ENCODE measurements around the gene PRRG2. TPM values are rescaled to one million over a fixed set of nuclear protein-coding genes. Genes with fewer than 3 reads are reported as not detected.

Gene PRRG2
- total RNA-seq, 1 experiment from 2014 or later: 3.3 TPM

GRCh38 chr19:49583239-49583638 is 2.1 kb downstream of the PRRG2 start:
- no peak for TF ChIP-seq CTCF (conservative IDR thresholded peaks at IDR 0.05)
- no peaks in the 10 kb centered on the region for H3K4me1 ChIP-seq (ENCODE audit: insufficient read depth, low read length)
- no peak overlapping the region for H2BK12ac ChIP-seq (ENCODE audit: insufficient read length, low read depth, low read length)
- DNase-seq: no peak
- no peak overlapping the region for H3K56ac ChIP-seq (ENCODE audit: insufficient read length, low read depth, low read length)
- no peak overlapping the region for H3K9ac ChIP-seq (ENCODE audit: extremely low read depth, insufficient read length, low read length)
- H3K9me3 ChIP-seq (ENCODE audit: control insufficient read depth, low read depth, low read length): no peaks in the 10 kb centered on the region
- H3K36me3 Mint-ChIP-seq (ENCODE audit: insufficient read depth in 1 of 3, low read depth in 3 of 3): no peaks in the 10 kb centered on the region
- H3K4me1 Mint-ChIP-seq: peaks cover 19 to 34% of the 10 kb centered on the region in 2 experiments
- H2BK5ac ChIP-seq (ENCODE audit: insufficient read length, low read length): no peak overlapping the region
- H2AK5ac ChIP-seq (ENCODE audit: insufficient read length, low read length): no peak overlapping the region
- H3K27me3 Mint-ChIP-seq (ENCODE audit: low read depth): no peaks in the 10 kb centered on the region
- H2BK120ac ChIP-seq (ENCODE audit: low read depth, low read length, poor library complexity, severe bottlenecking): no peak overlapping the region
- no peaks in the 10 kb centered on the region for H3K27me3 ChIP-seq (ENCODE audit: insufficient read depth, low read length)
- H3K23me2 ChIP-seq (ENCODE audit: insufficient read length, low read depth, low read length, poor library complexity, severe bottlenecking): peaks cover 10% of the 10 kb centered on the region
- no peak overlapping the region for H3K27ac ChIP-seq (ENCODE audit: insufficient read length, low read depth, low read length)
- no peak overlapping the region for H2BK15ac ChIP-seq (ENCODE audit: low read depth, low read length)
- H3K4ac ChIP-seq (ENCODE audit: low read depth, low read length): no peak overlapping the region
- H2AFZ ChIP-seq (ENCODE audit: low read length): no peak overlapping the region
- H4K5ac ChIP-seq (ENCODE audit: insufficient read length, low read depth, low read length): no peak overlapping the region
- no peak overlapping the region for H4K8ac ChIP-seq (replicated peaks; ENCODE audit: insufficient read length, low read depth, low read length)
- H4K91ac ChIP-seq (ENCODE audit: insufficient read length, low read depth, low read length): no peak overlapping the region
- H3K14ac ChIP-seq (ENCODE audit: insufficient read depth, low read length): no peak overlapping the region
- no peaks in the 10 kb centered on the region for H4K20me1 ChIP-seq (ENCODE audit: control insufficient read depth, insufficient read depth, insufficient read length)
- peak overlapping the region in 2 of 3 experiments; percentile 49 to 79; a peak in 1 of 7 replicates for H3K27ac Mint-ChIP-seq
- no peak overlapping the region for H3K18ac ChIP-seq (ENCODE audit: insufficient read length, low read depth, low read length)
- peaks cover 7% of the 10 kb centered on the region; the same call in 1 of the 2 replicates for H3K79me2 ChIP-seq (ENCODE audit: insufficient read depth, low read length)
- H3K9me3 Mint-ChIP-seq: no peaks in the 10 kb centered on the region; a peak in 1 of 5 replicates
- no peak overlapping the region for H2BK20ac ChIP-seq (ENCODE audit: low read depth, low read length, poor library complexity, severe bottlenecking)
- H3T11ph ChIP-seq (ENCODE audit: low read length): no peak overlapping the region
- H3K4me3 Mint-ChIP-seq: no peak overlapping the region
- H3K4me2 ChIP-seq (ENCODE audit: insufficient read depth, insufficient read length, low read length): no peak overlapping the region
- no peaks in the 10 kb centered on the region for H3K79me1 ChIP-seq (ENCODE audit: insufficient read depth, low read depth, low read length, poor library complexity, severe bottlenecking)
- WGBS (ENCODE audit: extremely low coverage, insufficient read length, low lambda C conversion rate): no CpG with 5 or more reads among the region's 2 CpGs
- no peak overlapping the region for H3K23ac ChIP-seq (ENCODE audit: insufficient read length, low read depth, low read length)

All from H9 (cell line).